Measurements from ENCODE around the gene SYNDIG1L.

The SYNDIG1L gene

DNA sequence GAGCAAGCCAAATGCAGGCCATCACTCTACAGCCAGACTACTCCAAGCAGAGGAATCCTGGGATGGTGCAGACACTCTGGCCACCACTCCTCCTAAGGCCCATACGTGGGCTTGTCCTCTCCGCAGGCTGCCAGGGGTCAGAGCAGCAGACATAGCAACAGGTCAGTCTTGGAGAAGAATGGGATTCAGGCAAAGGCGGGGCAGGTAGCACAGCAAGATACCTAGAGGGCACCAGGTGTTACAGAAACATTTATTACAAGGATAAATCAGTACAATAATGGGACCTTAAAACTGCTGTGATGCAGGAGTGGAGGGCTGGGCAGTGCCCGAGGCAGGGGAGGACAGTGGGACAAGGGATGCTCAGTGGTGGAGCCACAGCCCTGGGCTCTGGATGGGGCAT is 20.3 kb downstream of the SYNDIG1L start:
- TF ChIP-seq CTCF (conservative IDR thresholded peaks at IDR 0.05; ENCODE audit: low read depth, low read length) = no peak
- no peak overlapping the region for H3K4me3 ChIP-seq (ENCODE audit: low read depth, low read length)
- DNase-seq (ENCODE audit: low read depth) = no peak

GRCh38 chr14:74404435-74404834 is 21.6 kb downstream of the SYNDIG1L start:
- DNase-seq (ENCODE audit: low read depth) = no peak
- no peak overlapping the region for H3K4me3 ChIP-seq (ENCODE audit: low read depth, low read length)
- TF ChIP-seq CTCF (conservative IDR thresholded peaks at IDR 0.05; ENCODE audit: low read depth, low read length) = no peak

DNA sequence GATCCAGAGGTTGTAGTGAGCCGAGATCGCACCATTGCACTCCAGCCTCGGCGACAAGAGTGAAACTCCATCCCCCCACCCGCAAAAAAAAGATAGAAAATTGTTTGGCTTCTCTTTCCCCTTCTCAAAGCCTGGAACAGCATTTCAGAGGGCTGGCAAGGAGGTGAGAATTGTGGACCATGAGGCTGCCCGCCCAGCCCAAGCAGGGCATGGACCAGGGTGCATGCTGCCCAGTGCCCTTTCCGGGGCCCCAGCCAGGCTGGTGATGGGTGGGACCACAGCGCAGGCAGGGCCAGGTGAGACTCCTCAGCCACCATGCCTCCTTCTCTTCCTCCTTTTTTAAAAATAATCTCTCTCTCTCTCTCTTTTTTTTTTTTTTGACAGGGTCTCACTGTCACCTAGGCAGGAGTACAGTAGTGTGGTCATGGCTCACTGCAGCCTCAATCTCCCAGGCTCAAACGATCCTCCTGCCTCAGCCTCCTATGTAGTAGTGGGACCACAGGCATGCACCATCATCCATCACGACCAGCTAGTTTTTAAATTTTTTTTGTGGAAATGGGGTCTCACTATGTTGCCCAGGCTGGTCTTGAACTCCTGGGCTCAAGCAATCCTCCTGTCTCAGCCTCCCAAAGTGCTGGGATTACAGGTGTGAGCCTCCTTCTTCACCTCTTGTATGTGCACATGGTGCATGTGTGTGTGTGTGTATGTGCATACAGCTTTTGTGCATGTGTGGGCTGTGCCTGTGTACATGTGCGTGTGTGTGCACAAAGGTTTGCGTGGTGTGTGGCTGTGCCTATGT is 22.2 kb downstream of the SYNDIG1L start:
- H3K4me3 ChIP-seq (ENCODE audit: low read depth, low read length) = no peak overlapping the region
- no peak for DNase-seq (ENCODE audit: low read depth)
- TF ChIP-seq CTCF (conservative IDR thresholded peaks at IDR 0.05; ENCODE audit: low read depth, low read length) = no peak

DNA sequence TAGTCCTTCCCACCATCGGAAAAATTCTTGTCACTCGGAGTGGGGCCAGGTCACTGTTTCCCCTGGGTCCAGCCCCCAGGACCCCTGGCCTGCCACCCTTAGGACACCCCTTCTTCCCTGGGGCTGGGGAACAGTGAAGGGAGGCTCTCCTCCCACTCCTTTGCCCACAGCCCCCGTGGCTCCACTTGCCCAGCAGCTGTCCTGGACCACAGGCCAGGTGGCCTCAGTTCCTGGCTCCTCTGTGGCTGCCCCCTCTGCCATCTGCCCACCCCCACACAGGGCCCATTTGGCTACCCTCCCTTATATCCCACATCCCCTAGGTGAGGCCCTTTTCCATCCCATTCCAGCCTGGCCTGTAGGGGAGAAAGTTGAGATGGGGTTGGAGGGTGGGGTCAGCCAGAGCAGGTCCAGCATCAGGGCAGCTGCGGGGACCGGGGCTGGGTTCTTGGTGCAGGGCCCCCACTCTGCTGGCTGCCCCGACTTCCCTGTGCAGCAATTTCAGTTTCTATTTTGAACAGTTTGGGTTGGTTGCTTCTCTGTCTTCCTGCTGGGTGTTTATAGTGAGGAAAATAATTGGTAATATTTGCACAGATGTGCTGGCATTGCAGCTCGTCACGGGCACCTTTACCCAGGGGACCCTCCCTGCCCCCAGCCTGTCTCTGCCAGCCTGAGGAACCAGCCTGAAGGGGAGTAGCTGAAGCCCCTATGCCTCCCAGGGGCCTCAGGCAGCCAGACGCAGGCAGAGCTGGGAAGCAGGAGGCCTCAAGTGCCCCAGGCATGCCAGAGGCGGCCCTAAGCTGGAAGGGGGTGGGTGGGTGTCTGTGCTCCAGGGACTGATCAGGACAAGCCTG is 23.4 kb downstream of the SYNDIG1L start:
- H3K4me3 ChIP-seq (ENCODE audit: low read depth, low read length) = no peak overlapping the region
- TF ChIP-seq CTCF (conservative IDR thresholded peaks at IDR 0.05; ENCODE audit: low read depth, low read length) = no peak
- no peak for DNase-seq (ENCODE audit: low read depth)

GRCh38 chr14:74401504-74402241 is 24.3 kb downstream of the SYNDIG1L start:
- DNase-seq (ENCODE audit: low read depth) = no peak
- TF ChIP-seq CTCF (conservative IDR thresholded peaks at IDR 0.05; ENCODE audit: low read depth, low read length) = no peak
- no peak overlapping the region for H3K4me3 ChIP-seq (ENCODE audit: low read depth, low read length)

DNA sequence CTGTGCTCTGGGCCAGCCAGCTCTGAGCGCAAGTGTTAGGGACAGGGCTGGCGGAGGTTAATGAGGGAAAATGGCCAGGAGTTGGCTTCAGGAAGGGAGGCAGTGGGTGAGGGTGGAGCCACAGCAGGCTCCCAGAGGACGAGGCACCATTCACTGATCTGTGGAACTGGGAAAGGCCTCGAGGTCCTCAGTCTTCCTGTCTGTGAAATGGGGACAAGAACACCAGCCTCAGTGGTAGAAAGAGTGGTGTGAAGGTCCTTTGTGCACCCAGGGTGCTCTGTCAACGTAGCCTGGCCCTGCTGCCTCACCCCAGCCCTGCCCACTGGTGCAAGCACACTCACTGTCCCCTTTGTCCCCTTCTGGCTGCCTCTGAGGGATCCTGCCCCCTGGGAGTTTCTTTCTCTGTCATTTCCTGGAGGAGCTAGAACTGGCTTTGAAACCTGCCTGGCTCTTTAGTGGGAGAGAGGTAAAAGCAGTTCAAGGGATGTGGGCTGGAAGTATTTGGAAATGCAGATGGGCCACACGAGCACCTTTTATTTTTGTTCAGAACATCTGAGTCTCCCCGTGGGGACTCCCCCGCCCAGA is 25.0 kb downstream of the SYNDIG1L start:
- TF ChIP-seq CTCF (conservative IDR thresholded peaks at IDR 0.05; ENCODE audit: low read depth, low read length) = no peak
- no peak overlapping the region for H3K4me3 ChIP-seq (ENCODE audit: low read depth, low read length)
- DNase-seq (ENCODE audit: low read depth) = no peak
